Stimulated activated naive CD4-positive, alpha-beta T cell (primary cell): ENCODE results near the gene VAV3.
A peak's percentile ranks its signal among the peaks of the same experiment; 100 is the strongest.

Experiments used
- DNase-seq, 6 experiments: peaks; one replicate each; lab custom pipeline; 2025; lab: John Stamatoyannopoulos, UW

VAV3 gene

DNA sequence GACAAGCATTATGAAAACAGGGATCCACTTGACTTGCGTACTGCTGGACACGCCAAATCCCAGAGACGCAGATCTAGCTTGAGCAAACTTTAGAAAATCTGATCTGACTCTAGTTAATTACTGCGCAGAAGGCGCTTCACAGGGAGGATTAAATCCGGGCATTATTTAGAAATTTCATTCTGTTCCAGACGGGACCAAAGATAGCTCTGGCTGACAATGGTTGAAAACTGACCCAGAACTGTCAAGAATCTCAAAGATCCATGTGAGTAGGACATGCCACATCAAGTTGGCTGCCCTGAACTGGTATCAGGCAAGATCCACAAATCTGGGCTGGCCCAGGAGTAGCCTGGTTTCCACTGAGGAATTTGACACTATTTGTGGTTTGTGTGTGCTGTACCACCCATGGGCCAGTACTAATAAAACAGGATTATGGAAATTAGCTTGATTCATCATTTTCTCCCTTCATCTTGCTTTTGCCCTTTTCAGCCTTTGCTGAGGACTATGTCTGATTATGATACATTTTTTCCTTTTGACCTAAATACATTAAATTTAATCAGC lies 171.0 kb downstream of the VAV3 start:
- no peak for DNase-seq

DNA sequence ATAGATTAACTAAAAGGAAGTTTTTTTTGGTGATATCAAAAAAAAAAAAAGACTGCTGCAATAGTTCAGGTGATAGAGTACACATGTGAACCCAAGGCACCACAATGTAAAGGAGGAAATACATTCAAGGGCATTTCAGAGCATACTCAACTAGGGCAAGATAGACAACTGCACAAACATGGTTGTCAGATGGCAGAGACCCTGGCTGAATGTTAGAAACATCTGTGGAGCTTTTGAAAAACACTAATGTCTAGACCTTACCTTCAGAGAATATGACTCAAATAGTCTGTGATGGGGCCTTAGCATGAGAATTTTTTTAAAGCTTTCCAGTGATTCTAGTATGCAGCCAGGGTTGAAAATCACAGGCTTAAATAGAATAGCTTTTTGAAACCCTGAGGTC lies 173.6 kb downstream of the VAV3 start:
- no peak for DNase-seq

DNA sequence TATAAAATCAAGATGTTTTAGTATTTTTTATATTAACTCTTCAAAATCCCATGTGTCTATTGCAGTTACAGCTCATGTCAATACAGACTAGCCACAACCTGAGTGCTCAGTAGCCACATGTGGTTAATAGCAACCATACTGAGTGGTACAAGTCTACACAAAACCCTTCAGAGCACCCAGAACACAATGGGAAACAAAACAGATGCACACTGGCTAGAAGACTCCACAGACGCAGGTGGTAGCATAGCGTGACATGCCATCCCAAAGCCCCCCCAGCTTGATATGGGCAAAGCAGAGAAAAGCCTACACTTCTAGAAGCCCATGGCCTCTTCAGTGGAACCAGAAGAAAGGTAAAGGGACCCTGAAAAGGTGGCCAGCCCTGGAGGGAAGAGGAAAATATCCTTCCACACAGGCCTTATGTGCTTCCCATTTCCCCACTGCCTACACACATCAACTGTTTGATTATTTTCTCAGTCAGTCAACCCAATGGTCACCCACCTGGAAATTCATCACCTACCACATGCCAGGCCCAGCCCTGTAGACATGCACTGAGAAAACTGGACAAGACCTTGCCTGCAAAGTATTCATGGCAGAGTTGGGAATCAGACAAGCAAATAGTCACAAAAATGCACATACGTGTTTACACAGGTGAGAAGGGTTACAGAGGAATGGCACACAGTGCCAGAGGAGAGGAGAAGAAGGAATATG lies 175.0 kb downstream of the VAV3 start:
- no peak for DNase-seq

DNA sequence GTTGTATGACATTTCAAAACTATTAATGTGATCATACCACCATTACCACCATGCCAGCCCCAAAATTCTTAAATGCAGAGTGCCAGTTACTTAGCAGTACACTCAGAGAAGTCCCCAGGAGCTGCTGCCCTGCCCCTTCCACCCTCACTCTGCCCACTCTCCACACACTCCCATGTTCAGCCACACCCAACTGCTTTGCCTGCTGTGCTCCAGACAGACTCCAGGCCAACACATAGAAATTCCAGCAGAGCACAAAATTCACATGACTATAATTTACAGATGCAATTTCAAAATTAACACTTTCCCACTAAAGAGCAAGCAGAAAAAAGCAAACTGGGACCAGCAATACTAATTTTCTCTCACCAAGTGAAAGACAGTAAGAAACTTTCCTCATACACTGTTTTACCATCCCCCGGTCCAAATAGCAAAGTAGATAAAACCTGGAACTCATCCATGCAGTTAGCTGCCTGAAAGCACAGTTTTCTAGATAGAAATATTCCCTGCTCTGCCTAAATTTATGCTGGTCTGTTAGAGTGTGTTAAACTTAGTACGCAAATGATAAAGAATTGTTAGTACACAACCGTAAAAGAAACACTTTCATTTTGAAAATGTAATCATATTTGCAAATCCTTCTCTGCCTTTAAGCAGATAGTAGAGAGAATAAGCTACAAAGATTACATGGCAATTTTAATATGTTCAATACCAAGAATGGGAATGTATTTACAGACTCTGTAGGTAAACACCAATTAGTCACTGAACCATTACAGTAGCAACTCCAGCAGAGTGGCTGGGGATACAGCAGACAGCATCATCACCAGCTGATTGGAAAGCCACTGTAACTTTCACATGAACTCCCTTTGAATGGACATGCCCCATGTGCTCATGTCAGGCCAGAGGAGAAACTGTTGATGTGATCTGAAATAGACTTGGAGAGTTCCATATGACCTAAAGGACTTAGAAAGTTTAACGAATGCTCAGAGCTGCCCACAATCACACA lies 176.5 kb downstream of the VAV3 start:
- no peak for DNase-seq

DNA sequence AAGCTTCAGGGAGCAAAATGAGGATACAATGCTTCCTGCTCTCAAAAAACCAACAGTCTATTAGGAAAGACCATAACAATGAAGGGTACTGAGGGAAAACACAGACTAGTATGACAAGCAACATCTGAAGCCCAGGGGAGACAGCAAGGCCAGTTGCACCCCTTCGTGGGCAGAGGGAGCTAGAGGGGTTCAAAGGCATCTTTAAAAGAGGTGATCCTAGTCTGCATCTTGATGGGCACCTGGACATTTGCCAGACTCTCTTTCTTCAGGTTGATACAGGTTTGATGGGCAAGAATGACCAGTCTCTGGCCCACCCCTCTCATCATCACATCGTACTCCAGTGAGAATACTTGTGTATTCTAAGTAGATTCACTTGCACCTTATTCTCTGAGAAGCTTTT lies 177.7 kb downstream of the VAV3 start:
- peak in 1 of 6 experiments; percentile 17 for DNase-seq

DNA sequence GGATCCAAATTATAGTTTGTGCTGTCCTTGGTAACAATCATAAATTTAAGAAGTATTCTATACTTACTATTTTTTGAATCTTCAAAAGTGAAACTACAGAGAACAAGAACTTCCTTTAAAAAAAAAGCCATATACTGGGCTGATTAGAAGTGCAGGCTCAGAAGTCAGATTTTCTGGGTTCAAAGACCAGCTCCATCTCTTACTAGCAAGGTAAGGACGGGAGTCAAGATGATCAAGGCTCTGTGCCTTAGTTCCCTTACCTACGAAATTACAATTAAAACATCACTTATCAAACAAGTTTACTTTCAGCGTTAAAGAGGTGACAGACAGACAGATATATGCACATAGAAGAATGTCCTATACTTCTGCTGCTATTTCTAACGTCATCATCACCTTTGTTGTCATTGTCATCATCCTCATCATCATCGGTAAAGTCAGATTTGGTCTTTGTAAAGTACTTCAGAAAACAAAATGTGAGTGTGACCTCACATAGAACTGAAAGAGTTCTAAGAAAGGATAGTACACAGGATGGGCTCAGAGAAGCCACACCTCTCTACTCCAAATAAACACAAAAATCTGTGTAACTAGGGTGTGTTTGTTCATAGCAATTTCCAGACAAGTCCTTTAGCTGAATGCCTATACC lies 178.7 kb downstream of the VAV3 start:
- peak in 3 of 6 experiments; percentile 69 to 79 (median 72) for DNase-seq

DNA sequence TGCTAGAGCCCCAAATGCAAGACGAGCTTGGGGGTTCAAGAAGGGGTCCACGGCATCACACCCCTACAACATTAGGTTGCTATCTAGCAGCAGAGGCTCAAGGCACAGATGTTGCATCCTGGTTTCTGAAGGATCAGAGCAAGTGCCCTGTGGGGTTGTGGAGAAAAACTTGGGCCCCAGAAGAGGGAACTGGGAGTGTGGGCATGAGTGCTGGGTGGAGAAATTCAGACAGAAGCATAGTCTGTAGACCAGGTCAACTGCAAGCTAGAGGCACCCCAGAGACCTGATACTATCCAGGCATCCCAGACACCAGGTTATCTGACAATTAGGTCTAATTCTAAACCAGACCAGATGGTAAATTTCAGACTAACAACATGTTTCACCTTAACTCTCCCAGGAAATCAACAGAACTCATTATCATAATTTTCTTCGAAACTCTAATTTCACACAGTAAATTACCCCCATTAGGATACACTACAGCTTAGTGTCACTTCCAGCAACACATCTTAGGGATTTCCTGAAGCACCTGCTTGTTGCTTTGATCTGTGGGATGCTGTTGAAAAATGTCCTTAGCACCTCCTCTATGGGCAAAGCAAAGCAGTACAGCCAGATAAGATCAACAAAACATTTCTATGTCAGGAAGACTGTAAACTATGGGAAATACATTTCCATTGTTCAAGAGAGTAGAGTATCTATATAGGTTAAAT lies 179.3 kb downstream of the VAV3 start:
- peak in 1 of 6 experiments; percentile 68 for DNase-seq

DNA sequence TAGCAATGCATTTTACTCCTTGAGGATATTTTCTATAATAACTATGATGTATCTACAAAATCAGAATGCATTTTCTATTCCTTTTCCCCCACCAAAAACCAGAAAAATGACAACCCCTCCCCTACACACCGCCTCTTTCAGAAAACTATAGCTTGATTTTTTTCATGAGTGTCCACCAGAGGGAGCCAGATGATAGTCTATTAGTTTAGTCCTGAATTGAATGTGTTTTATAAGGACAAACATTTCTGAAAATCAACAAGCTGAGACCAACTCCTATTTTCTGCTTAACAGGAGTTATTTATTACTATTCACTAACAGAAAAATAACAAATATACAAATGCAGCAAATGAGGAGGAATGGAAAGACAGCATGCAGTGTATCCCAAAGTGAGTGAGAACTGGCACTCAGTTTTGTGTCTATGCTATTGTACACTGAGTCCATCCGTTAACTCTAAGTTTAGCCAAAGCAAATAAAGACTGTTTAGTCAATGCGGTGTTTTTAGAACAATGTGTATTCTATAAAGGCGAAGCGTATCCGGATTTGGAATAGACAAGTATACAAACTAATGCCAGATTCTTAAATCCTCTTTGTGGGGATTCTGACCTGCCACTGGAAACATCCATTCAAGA lies 182.6 kb downstream of the VAV3 start:
- peak in 5 of 6 experiments; percentile 11 to 78 (median 30) for DNase-seq

DNA sequence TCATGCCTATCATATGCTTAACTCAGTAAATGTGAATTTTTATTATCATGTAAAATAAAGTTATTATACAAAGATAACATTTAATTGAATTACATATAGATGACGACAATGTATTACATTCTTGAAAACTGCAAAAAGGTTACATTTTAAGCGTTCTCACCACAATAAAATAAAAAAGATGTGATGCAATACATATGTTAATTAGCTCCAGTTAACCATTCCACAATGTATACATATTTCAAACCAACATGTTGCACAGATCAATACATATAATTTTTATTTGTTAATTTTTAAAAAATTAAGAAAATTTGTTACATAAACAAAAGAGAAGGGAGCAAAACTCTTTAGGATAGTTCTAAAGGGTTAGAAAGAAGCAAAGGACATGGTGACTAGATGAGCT lies 183.7 kb downstream of the VAV3 start:
- no peak for DNase-seq

DNA sequence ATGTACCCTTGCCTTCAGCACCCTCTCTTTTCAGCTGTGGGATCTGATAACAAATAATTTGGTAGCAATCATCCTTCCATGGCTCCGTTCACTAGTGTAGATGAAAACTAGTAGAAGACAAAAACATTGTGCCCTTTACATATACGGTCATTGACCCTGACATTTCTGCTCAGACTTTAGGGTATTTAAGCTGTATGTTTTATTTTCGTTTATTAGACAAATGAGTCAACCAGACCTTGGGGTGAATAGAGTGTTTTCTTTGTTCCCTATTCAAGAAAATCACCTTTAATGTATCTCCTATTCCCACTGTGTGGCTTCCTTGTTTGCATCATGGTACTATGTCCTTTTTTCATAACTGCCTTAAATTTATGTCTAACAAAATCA lies 187.3 kb downstream of the VAV3 start:
- no peak for DNase-seq

DNA sequence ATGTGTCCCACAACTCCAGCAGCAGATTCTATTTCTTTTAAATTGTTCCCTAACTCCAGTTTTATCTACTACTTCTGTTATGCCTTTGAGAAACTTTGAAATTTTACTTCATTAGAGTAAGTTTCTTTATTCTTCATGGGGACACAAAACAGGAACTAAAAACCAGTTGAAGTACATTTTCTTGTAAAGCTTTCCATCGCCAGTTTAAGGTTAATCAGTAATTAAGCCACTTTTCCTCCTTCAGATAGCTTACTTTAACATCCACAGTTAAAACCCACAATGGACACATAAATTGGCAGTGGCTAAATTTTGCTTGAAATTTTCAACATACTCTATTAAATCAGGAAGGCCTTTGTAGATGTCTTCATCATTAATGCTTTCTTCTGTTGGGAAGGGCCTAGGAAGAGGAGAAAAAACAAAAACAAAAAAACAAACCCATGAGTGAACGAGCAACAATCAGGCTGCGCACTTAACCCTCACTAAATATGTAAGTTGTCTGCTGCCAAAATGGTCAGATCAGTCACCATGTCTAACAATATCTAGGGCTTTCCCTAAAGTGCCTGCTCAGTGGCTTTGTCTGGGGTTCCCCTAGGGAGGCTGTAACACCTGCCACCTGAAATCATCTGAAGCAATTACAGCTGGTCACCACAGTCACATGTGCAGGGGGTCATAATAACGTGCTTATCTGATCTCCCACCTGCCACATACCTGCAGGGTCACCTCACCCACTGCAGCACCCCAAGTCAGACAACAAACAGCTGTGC lies 187.9 kb downstream of the VAV3 start:
- no peak for DNase-seq

DNA sequence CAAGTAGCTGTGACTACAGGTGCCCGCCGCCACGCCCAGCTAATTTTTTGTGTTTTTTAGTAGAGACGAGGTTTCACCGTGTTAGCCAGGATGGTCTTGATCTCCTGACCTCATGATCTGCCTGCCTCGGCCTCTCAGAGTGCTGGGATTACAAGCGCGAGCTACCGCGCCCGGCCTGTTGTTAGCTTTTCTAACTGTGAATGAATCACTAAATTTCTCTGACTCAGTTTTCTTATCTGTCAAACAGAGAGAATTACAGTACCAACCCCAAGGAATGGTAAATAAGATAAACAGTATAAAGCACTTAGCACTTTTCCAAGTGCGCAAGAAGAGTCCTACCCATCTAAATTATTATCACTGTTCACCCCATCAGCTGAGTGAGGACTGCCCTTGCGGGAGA lies 193.6 kb downstream of the VAV3 start:
- no peak for DNase-seq

DNA sequence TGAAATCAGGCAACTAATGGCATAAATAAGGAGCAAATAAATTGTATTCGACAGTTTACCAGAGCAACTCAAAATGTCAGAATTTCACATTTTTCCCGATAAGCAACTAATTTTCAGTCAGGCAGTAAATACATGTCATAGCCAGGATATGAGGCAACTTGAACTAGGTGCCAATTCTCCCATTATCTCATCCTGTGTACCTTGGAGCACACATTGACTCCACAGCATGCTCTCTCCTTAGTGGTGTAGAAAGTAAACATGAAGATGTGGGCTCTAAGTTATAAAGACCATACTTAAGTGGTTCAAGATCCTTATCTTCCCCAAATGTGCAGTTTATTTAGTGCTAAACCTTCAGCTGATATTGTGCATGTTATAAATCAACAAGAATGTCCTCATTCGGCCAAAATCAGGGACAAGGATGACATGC lies 197.8 kb downstream of the VAV3 start:
- DNase-seq: no peak

DNA sequence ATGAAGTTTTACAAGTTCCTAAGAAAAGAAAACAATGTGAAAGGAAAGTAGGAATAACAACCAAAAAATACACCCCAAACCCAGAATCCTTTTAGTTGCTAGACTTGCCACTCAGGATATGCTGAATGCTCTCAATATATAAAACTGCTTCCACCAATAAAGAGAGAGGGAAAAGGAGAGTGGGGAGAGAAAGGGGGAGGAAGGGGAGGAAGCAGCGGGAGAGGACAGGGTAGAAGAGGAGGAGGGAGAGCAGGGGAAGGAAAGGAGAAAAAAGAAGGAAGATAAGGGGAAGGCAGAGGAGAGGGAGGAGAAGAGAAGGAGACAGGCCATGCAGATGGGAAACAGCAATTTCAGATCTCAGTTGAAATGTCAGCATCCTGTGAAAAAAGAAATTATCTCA lies 198.4 kb downstream of the VAV3 start:
- no peak for DNase-seq

DNA sequence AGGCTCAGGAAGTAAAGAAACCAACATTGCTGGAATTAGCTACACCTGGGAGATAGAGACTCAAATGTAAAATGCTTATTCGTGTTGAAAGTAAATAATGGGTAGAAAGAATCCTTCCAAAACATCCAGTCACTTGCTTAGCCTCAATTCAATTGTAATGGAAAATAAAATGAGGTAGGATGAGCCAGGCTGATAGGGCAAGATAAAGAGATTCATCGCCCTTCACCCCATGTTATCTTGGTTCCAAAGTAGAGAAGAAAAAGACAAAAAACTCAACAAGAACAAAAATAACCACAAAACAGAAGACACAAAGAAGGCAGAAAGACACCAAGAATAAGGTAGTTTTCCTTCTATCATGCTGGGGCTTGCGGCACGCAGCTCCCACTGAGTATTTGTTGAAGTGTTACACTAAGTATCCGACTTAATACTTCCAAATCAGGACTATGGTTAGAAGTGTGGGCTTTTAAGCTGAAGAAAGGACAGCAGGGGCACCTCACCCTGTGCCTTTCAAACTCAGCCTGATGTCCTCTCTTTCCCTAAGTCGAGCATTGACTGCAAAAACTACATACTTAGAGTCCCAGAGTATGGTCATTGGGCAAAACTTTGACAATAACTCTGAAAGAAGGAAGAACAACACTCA lies 202.1 kb downstream of the VAV3 start:
- DNase-seq: no peak

DNA sequence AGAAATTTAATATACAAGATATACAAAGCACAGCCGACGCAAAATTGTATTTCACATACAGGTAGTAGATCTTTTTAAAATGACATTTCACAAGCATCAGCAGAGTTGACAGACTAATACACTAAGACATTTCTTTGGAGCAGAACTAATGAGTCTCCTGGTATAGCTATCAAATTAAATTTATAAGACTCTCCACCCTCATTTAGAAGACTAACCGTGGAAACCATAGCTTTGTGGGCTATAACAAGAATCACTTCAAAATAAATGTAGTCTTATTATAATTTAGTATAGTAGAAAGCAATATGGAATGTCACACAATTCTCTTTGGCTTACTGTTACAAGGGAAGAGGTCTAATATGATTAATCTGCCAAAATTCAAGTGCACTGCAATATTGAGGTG lies 204.9 kb downstream of the VAV3 start:
- no peak for DNase-seq

DNA sequence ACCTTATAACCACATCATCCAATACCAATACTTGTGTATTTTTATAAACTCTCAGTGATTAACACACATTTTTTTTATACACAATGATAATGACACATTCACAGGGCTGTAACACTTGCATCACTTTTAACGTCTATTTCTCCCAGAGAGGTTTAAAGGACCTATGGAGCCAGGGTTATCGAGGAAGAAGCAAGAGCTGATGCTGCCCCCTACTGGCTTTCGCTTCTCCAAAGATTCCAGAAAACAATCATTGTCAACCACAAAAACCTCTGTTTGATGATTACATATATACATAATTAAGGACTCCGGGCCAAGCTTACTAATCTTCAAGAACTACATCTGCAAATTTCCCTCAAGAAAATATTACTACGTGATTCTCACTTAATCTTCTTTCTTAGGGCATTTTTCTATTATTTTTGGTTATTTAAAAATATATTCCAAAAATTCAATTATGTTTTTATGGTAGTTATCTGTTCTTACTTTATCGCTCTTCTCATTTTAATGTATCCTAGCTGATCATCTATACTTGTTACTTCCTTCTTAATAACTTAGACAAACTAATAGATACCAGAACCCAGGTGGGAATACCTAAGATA lies 214.5 kb downstream of the VAV3 start:
- DNase-seq: no peak

DNA sequence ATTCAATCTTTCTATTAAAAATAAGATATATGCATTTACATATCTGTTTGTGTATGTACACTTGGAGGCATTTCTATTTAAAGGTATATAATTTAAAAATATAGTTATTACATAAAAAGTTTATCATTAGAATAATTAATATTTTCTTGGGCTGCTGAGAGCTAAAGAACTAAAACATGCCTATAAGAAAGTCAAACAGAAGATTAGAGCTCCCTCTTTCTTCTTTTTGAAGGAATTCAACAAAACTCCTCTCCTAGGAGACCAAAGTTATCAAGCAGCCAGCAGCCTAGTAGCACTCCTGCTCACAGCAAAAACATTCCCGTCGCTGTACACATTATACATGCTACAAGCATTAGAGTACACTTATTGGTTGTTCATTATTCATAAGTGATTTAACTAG lies 216.4 kb downstream of the VAV3 start:
- no peak for DNase-seq

DNA sequence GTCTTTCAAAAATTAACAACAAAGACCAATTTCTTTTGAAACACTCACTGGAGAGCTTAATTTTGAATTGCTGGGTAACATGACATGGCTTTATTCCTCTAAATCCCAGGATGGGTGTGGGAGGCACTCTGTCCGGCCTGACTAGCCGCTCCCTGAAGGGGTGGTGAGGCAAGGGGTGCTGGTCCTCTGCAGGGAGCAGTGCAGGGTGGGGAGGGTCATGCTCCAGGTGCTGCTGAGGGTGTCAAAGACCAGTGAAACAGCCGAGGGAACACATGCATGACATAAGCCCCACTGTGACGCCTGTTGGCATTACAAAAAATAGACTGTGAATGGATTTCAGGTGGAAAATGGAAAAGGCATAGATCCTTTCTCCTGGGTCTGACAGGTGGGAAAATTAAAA lies 223.7 kb downstream of the VAV3 start:
- no peak for DNase-seq

DNA sequence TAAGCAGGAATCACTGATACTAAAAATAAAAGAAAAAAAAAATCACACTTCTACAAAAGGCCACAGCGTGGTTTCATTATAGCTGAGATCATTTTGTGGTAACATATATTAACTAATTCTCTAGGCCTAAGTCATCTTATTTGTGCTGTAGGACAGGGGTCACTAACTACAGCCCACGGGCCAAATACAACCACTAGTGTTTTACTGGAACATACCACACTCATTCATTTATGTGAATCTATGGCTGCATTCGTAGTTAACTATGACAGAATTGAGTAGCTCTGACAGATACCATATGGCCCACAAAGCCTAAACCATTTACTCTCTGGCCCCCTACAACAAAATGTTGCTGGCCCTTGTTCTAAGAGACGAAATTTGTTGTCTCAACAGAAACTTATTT lies 224.4 kb downstream of the VAV3 start:
- no peak for DNase-seq
